Muscle of leg (tissue), 11 donors: ENCODE results near the gene FAM228A. TPM values are rescaled to one million over a fixed set of nuclear protein-coding genes. Genes with fewer than 3 reads are reported as not detected.

Experiments
- DNase-seq: peaks from one replicate; pipeline ENCODE4 v3.0.0; 2013
- H3K27ac ChIP-seq: one replicate; pipeline ENCODE4 v1.5.1; 2013; ENCODE audit warnings: mild to moderate bottlenecking, low read length, control low read depth
- H3K27me3 ChIP-seq: one replicate; pipeline ENCODE4 v1.6.1; 2013; ENCODE audit warnings: low read length; ENCODE audit not compliant: control insufficient read depth, insufficient read depth
- H3K36me3 ChIP-seq: one replicate; pipeline ENCODE4 v1.6.1; 2013; ENCODE audit warnings: low read length; ENCODE audit not compliant: control insufficient read depth, insufficient read depth
- H3K4me1 ChIP-seq: one replicate; pipeline ENCODE4 v1.6.1; 2013; ENCODE audit warnings: low read length; ENCODE audit not compliant: control insufficient read depth, insufficient read depth
- H3K4me3 ChIP-seq: one replicate; pipeline ENCODE4 v1.5.1; 2013; ENCODE audit warnings: low read length, control low read depth
- H3K9me3 ChIP-seq: replicated peaks from 2 replicates; pipeline ENCODE4 v1.6.1; 2013; ENCODE audit warnings: low read depth, low read length; ENCODE audit not compliant: control insufficient read depth
- WGBS: methylation state at CpG from one replicate; pipeline ENCODE4 v1.1.5; 2013; ENCODE audit warnings: missing lambda C conversion rate; ENCODE audit not compliant: insufficient coverage; 5-methylcytosine and 5-hydroxymethylcytosine counted together
- polyA plus RNA-seq, 8 donors: library from polyadenylated mRNA; unstranded; fragments of 120-200 nt; gene quantifications; one replicate each; pipeline versions ENCODE4 v1.2.1 to v1.2.3, GENCODE V29; 2013; ENCODE audit warnings: inconsistent platforms in 1 of 8, low replicate concordance in 1 of 8; ENCODE audit not compliant: insufficient read length in 8 of 8, insufficient read depth in 1 of 8
- total RNA-seq: library from RNA; stranded (reverse); fragments of 120-200 nt; gene quantifications from one replicate; pipeline ENCODE4 v1.2.4, GENCODE V29; 2013

FAM228A gene
- total and polyA plus RNA-seq, 9 donors = 0.13 to 1.0 (median 0.38) TPM; not detected in 1

DNA sequence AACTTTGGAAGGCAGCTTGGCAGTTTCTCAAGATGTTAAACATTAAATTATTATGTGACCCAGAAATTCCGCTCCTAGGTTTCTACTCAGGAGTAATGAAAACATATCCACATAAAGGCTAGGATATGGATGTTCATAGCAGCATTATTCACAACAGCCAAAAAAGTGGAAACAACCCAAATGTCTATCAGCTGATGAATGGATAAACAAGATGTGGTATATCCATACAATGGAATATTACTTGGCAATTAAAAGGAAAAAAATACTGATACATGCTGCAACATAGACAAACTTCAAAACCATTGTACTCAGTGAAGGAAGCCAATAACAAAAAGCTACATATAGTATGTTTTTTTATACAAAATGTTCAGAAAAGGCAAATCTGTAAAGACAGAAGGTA, 12.4 kb upstream of the FAM228A start:
- peaks cover 4% of the 10 kb centered on the region for H3K36me3 ChIP-seq
- H3K4me1 ChIP-seq = no peaks in the 10 kb centered on the region
- H3K27ac ChIP-seq = no peak overlapping the region
- H3K27me3 ChIP-seq = no peaks in the 10 kb centered on the region
- H3K4me3 ChIP-seq = no peak overlapping the region
- WGBS = no CpG with 5 or more reads among the region's 1 CpG
- DNase-seq = no peak
- H3K9me3 ChIP-seq = peaks cover 2% of the 10 kb centered on the region

DNA sequence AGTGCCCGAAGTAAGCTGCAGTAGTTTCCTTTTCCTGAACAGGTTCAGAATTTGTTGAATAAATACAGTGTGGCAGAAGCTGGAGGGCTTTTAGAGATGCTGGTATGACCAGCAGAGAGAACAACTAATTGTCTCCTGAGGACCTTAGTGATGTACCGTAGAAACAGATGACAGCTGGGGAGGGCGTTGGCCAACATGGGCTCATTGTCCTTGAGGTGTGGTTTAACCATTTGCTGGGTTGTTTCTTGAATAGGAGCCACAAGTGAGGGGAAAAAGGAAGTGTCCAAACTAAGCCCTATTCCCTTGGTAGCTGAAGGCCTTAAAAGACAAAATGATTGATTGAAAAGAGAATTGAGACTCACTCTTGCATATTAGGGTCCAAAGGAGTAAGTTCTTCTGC, 11.7 kb upstream of the FAM228A start:
- 61% methylated on average over 2 of the region's 3 CpGs for WGBS
- H3K27ac ChIP-seq = no peak overlapping the region
- H3K27me3 ChIP-seq = no peaks in the 10 kb centered on the region
- peaks cover 2% of the 10 kb centered on the region for H3K9me3 ChIP-seq
- no peaks in the 10 kb centered on the region for H3K4me1 ChIP-seq
- no peak overlapping the region for H3K4me3 ChIP-seq
- peaks cover 4% of the 10 kb centered on the region for H3K36me3 ChIP-seq
- no peak for DNase-seq

DNA sequence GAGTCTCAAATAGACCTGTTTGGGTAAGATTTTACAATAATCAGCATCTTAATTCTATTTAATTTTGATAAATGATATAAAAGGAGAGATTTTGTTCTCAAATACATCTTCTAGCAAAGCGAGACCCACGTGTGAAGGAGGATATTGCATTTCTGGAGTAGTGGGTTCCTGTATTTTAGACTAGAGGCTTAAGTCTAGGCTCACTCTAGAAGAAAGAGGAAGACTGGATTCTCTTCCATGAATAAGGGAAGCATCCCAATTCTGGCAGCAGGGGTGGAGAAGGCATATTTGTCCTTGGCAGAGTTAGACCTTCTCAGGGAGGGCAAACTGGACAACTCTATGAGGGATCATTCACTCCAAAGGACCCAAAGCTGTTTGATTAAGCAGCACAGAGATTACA, 11.3 kb upstream of the FAM228A start:
- DNase-seq = no peak
- Histone ChIP-seq H3K36me3 (peaks cover 3% of the 10 kb centered on the region), H3K4me1 (no peaks in the 10 kb centered on the region), H3K27ac (no peak overlapping the region), H3K27me3 (no peaks in the 10 kb centered on the region), H3K9me3 (peaks cover 2% of the 10 kb centered on the region), H3K4me3 (no peak overlapping the region)
- WGBS = 70% methylated on average over 2 of the region's 2 CpGs

DNA sequence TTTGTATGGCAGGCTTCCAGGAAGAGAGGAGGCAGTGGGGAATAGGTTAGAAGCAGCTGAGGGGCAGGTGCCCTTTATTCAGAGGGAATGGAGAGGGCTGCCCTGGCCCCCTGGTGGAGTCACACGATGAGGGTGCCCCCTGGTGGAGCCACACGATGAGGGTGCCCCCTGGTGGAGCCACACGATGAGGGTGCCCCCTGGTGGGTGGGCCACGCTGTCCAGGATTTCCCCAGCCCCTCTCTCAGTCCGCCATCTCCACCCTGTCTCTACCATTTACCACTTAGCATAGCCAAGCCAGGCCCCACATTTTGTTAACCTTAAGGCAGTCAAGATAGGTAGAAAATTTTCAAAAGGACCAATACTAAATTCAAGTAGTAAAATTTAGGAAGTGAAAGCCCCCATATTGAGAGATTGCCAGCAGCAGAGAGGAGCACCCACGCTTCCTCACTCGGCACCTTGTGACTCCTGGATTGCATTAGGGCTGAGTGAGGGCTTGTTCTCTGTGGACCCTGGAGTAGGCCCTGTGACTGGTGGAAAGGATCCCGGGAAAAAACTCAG, 10.4 kb upstream of the FAM228A start:
- Histone ChIP-seq H3K36me3 (no peaks in the 10 kb centered on the region), H3K4me1 (no peaks in the 10 kb centered on the region)

DNA sequence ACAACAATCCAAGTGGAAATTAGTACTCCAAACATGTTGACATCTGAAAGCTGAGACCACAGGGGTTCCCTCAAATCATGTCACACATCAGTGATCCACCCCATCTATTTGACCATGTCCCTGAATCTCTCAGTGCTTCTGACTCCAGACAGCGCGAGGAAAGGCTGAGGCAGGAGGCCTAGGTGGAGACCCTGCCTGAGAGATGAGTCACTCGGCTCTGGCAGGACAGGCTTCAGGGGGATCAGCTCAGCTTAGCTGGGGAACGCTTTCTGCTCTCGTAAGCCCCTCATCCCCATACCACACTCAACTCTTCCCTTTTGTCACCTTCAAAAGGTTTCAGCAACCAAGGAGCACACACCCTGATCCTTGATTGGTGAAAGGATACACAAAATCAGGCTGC, 5.8 kb upstream of the FAM228A start:
- Histone ChIP-seq H3K27ac (no peak overlapping the region), H3K4me1 (no peaks in the 10 kb centered on the region), H3K9me3 (no peaks in the 10 kb centered on the region), H3K27me3 (no peaks in the 10 kb centered on the region), H3K36me3 (no peaks in the 10 kb centered on the region), H3K4me3 (no peak overlapping the region)
- DNase-seq = no peak
- 90% methylated on average over 3 of the region's 5 CpGs for WGBS

More for the DNA sequence above, 10.4 kb upstream of the FAM228A start:
- 56% methylated on average over 6 of the region's 8 CpGs for WGBS
- Histone ChIP-seq H3K4me3 (no peak overlapping the region), H3K27ac (no peak overlapping the region), H3K9me3 (peaks cover 2% of the 10 kb centered on the region), H3K27me3 (no peaks in the 10 kb centered on the region)
- DNase-seq = peak; percentile 16

DNA sequence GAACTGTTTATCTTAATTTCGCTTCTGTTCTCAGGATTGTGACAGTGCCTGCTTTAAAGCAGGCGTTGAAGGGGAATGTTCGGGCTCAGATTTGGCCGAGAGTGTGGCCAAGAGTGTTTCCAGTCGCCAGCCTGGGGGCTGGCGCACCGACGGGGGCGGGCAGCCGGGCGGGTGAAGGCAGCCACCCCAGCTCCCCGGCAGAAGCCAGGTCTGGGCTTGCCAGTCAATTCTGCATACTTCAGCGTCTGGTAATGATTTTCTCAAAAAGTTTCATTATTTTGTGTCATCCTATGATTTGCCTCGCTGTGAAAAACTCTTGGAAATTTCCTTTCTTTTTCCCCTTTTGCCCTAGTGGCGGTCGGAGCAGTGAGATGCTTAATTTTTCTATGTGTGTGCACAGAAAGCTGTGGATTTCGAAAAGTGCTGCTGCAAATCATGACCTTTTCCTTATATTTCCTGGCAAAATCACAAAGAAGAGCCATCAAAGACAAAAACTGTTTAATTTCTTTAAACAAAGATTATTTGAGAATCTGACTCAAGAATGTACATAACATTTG, 856 bp downstream of the FAM228A start:
- Histone ChIP-seq H3K4me1 (no peaks in the 10 kb centered on the region), H3K4me3 (no peak overlapping the region), H3K27ac (no peak overlapping the region), H3K36me3 (no peaks in the 10 kb centered on the region), H3K9me3 (no peaks in the 10 kb centered on the region), H3K27me3 (no peaks in the 10 kb centered on the region)
- peak; percentile 15 for DNase-seq
- 80% methylated on average over 13 of the region's 17 CpGs for WGBS

DNA sequence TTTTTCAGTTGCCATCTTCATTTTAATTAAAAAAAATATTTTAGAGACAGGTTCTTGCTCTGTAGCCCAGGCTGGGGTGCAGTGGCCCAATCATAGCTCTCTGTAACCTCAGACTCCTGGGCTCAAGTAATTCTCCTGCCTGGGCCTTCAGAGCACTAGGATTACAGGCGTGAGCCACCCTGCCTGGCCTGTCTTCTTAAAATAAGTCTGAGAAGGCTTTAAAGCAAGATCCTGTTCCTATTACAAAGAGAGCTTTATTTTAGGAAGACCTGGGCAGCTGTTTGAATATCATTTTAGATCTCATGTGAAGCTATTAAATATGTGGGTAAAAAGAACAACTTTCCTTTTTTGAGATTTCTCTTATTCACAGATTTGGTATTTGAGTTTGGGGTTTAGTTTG, 1.5 kb downstream of the FAM228A start:
- Histone ChIP-seq H3K36me3 (no peaks in the 10 kb centered on the region), H3K27ac (no peak overlapping the region), H3K27me3 (no peaks in the 10 kb centered on the region), H3K4me1 (no peaks in the 10 kb centered on the region), H3K4me3 (no peak overlapping the region), H3K9me3 (no peaks in the 10 kb centered on the region)
- WGBS = no CpG with 5 or more reads among the region's 1 CpG
- no peak for DNase-seq

DNA sequence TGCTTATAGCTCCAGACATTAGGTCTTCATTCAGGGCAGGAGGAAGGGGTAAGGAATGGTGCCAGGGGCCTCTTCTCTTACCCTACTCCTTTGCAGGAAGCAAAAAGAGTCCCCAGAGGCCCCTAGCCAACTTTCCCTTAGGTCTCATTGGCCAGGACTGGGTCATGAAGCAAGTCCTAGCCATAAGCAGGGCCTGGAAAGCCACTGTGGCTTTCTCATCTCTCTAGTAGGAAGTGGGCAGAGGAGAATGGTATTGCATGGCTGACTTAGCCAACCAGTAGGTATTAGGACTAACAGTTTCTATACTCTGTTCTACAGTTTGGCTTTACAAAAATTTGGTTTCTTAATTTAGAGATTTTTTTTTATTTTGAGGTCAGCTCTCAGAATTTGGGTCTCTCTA, 4.8 kb downstream of the FAM228A start:
- no peak for DNase-seq
- no peaks in the 10 kb centered on the region for H3K9me3 ChIP-seq
- no peaks in the 10 kb centered on the region for H3K27me3 ChIP-seq
- H3K4me1 ChIP-seq = no peaks in the 10 kb centered on the region
- H3K36me3 ChIP-seq = no peaks in the 10 kb centered on the region
- no peak overlapping the region for H3K4me3 ChIP-seq
- no peak overlapping the region for H3K27ac ChIP-seq

DNA sequence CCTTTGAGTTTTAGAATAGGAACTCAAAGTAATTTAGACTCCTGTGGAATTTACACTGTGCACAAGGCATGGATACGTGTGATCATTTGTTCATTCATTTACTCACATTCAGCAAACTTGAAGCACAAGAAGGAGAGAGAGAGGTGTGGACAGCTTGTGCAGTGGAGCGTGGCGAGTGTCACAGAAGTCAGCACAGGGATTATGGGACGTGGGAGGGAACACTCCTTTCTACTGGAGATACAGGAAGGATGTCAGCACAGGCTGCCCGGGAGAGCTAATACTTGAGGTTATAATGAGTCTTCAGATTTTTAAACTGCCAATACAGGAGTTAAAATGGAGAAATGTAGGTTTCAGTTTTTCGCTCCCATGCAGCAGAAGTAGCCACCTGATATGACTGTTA, 7.0 kb downstream of the FAM228A start:
- H3K36me3 ChIP-seq = no peaks in the 10 kb centered on the region
- H3K27ac ChIP-seq = no peak overlapping the region
- no peaks in the 10 kb centered on the region for H3K4me1 ChIP-seq
- peaks cover 3% of the 10 kb centered on the region for H3K9me3 ChIP-seq
- H3K4me3 ChIP-seq = no peak overlapping the region
- no peaks in the 10 kb centered on the region for H3K27me3 ChIP-seq
- DNase-seq = no peak
- WGBS = 49% methylated on average over 3 of the region's 6 CpGs

DNA sequence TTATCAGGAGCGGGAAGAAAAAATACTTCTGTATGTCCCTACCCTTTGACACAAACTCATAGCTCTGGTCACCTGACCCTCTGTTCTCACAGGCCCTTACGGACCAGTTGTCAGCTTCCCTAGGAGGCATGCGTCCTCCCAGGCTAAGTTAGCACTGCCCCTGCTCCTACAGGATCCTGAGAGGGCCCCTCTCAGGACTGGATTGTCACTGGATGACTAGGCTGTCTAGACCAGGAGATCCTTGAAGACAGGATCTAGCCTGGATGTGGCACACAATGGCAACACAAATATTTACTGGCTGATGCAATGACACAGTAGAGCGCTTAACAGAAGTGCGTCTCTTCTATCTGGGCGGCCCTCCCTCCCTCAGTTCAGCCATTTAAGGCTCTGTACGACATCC, 7.7 kb downstream of the FAM228A start:
- H3K27ac ChIP-seq = no peak overlapping the region
- H3K9me3 ChIP-seq = peaks cover 3% of the 10 kb centered on the region
- no peaks in the 10 kb centered on the region for H3K4me1 ChIP-seq
- no peaks in the 10 kb centered on the region for H3K36me3 ChIP-seq
- H3K27me3 ChIP-seq = no peaks in the 10 kb centered on the region
- no peak overlapping the region for H3K4me3 ChIP-seq
- 94% methylated on average over 5 of the region's 7 CpGs for WGBS
- DNase-seq = no peak
